HCT116 (cell line): ENCODE measurements around the gene RNF220. TPM values are rescaled to one million over a fixed set of nuclear protein-coding genes. Genes with fewer than 3 reads are reported as not detected.

Source experiments
- ATAC-seq: fragments of 200-7000 bp; cut with Tn5 transposase; 2 replicates; pipeline ENCODE4 v1.9.1; 2020; ENCODE audit warnings: mild to moderate bottlenecking, moderate library complexity
- BruUV-seq: library from RNA; stranded (reverse); fragments of 400-500 nt; replicated peaks from 2 replicates; lab custom pipeline; 2021; lab: Mats Ljungman, UMichigan
- CTCF ChIA-PET: fragments of 300-600 bp; sonication (Branson Sonifier 250); formaldehyde crosslinking; loops from one replicate; lab custom pipeline; 2021; ENCODE audit warnings: antibody characterized with exemption; lab: Charles Lee
- POLR2A ChIA-PET: fragments of 300-600, 350-600 bp; sonication (Branson Sonifier 250); formaldehyde crosslinking; loops from one replicate; lab custom pipeline; 2021; ENCODE audit warnings: antibody characterized with exemption; lab: Charles Lee
- RAD21 ChIA-PET, 2 experiments: fragments of 300-600 bp; sonication (Branson Sonifier 250); formaldehyde crosslinking; loops; one replicate each; lab custom pipeline; 2023; ENCODE audit warnings: low total read pairs in 2 of 2; ENCODE audit not compliant: uncharacterized antibody in 2 of 2, unreplicated experiment in 2 of 2, low non-redundant PET in 1 of 2; lab: Charles Lee
- DNase-seq: peaks from one replicate; pipeline ENCODE4 v3.0.0-alpha.2; 2010; ENCODE audit warnings: low read depth, low spot score
- H2AFZ ChIP-seq: fragments of 200-600 bp; shearing (Covaris generic), sonication (generic); 2 replicates; pipeline ENCODE4 v1.6.1; 2017; ENCODE audit warnings: low read depth, mixed run types, mixed read lengths, antibody characterized with exemption, low read length; ENCODE audit not compliant: poor library complexity, severe bottlenecking
- H3K27ac ChIP-seq: 2 replicates; pipeline ENCODE4 v1.5.1; 2012; ENCODE audit warnings: low read depth, low read length
- H3K27me3 ChIP-seq: fragments of 200-600 bp; sonication (generic); 2 replicates; pipeline ENCODE4 v1.6.1; 2016; ENCODE audit warnings: mixed run types, low read length, mixed read lengths; ENCODE audit not compliant: insufficient read depth
- H3K36me3 ChIP-seq, 2 experiments: fragments of 200-500 bp in 1 of 2; fragments of 200-600 bp in 1 of 2; sonication (Bioruptor generic) in 1 of 2; sonication (generic) in 1 of 2; 2 replicates each; pipeline versions ENCODE4 v1.5.1 to v1.6.1; 2014 to 2016; ENCODE audit warnings: low read length in 2 of 2, inconsistent platforms in 1 of 2, mixed read lengths in 1 of 2, mixed run types in 1 of 2; ENCODE audit not compliant: insufficient read depth in 2 of 2, control insufficient read depth in 1 of 2
- H3K4me1 ChIP-seq, 2 experiments: fragments of 200-600 bp in 1 of 2; sonication (generic) in 1 of 2; 2 replicates each; pipeline versions ENCODE4 v1.5.1 to v1.6.1; 2012 to 2017; ENCODE audit warnings: low read length in 2 of 2, inconsistent platforms in 1 of 2, mild to moderate bottlenecking in 1 of 2, mixed read lengths in 1 of 2, mixed run types in 1 of 2, moderate library complexity in 1 of 2; ENCODE audit not compliant: insufficient read depth in 2 of 2, control insufficient read depth in 1 of 2
- H3K4me2 ChIP-seq: fragments of 200-600 bp; sonication (generic); 2 replicates; pipeline ENCODE4 v1.6.1; 2017; ENCODE audit warnings: mixed run types, low read length, mixed read lengths
- H3K4me3 ChIP-seq, 2 experiments: fragments of 200-600 bp in 1 of 2; sonication (generic) in 1 of 2; replicated peaks in 1 of 2; 2 replicates each; pipeline ENCODE4 v1.5.1; 2011 to 2016; ENCODE audit warnings: low read length in 2 of 2, control low read depth in 1 of 2, low read depth in 1 of 2, mild to moderate bottlenecking in 1 of 2, mixed read lengths in 1 of 2, mixed run types in 1 of 2
- H3K79me2 ChIP-seq: fragments of 200-600 bp; sonication (generic); 2 replicates; pipeline ENCODE4 v1.6.1; 2017; ENCODE audit warnings: mild to moderate bottlenecking, mixed run types, low read length, moderate library complexity, mixed read lengths; ENCODE audit not compliant: insufficient read depth
- H3K9ac ChIP-seq: fragments of 200-600 bp; sonication (generic); 2 replicates; pipeline ENCODE4 v1.6.1; 2016; ENCODE audit warnings: low read length, mixed read lengths
- H3K9me2 ChIP-seq: fragments of 200-600 bp; sonication (generic), shearing (Covaris generic); 2 replicates; pipeline ENCODE4 v1.6.1; 2017; ENCODE audit warnings: mixed run types, mild to moderate bottlenecking, moderate library complexity; ENCODE audit not compliant: insufficient read depth
- H3K9me3 ChIP-seq, 2 experiments: fragments of 200-500 bp in 1 of 2; fragments of 200-600 bp in 1 of 2; sonication (Bioruptor generic) in 1 of 2; sonication (generic) in 1 of 2; 2 replicates each; pipeline ENCODE4 v1.6.1; 2014 to 2017; ENCODE audit warnings: low read length in 2 of 2, mixed read lengths in 2 of 2, inconsistent platforms in 1 of 2, low read depth in 1 of 2, mild to moderate bottlenecking in 1 of 2, mixed run types in 1 of 2, moderate library complexity in 1 of 2; ENCODE audit not compliant: control insufficient read depth in 1 of 2, insufficient read depth in 1 of 2
- H4K20me1 ChIP-seq: fragments of 200-600 bp; sonication (generic), shearing (Covaris generic); 2 replicates; pipeline ENCODE4 v1.6.1; 2017; ENCODE audit warnings: mixed run types, mild to moderate bottlenecking, moderate library complexity; ENCODE audit not compliant: insufficient read depth
- CEBPB ChIP-seq: IDR thresholded peaks from 2 replicates; pipeline ENCODE4 v1.6.1; 2012; ENCODE audit warnings: low read depth
- EGR1 ChIP-seq: IDR thresholded peaks from 2 replicates; pipeline ENCODE4 v1.6.1; 2012; ENCODE audit warnings: low read depth
- EZH2 ChIP-seq: fragments of 200-600 bp; sonication (generic); IDR thresholded peaks from 2 replicates; pipeline ENCODE4 v1.6.1; 2017; ENCODE audit warnings: antibody characterized with exemption, mixed run types
- EZH2phosphoT487 ChIP-seq: fragments of 200-600 bp; IDR thresholded peaks from 2 replicates; pipeline ENCODE4 v1.6.1; 2018; ENCODE audit warnings: antibody characterized with exemption, borderline replicate concordance
- JUND ChIP-seq: IDR thresholded peaks from 2 replicates; pipeline ENCODE4 v1.6.1; 2012
- MAX ChIP-seq: IDR thresholded peaks from 2 replicates; pipeline ENCODE4 v1.6.1; 2012
- RAD21 ChIP-seq: IDR thresholded peaks from 2 replicates; pipeline ENCODE4 v1.6.1; 2012; ENCODE audit warnings: low read depth, mild to moderate bottlenecking
- SIN3A ChIP-seq: IDR thresholded peaks from 2 replicates; pipeline ENCODE4 v1.6.1; 2012; ENCODE audit warnings: low read depth
- SP1 ChIP-seq: IDR thresholded peaks from 2 replicates; pipeline ENCODE4 v1.6.1; 2012; ENCODE audit warnings: low read depth
- SRF ChIP-seq: IDR thresholded peaks from 2 replicates; pipeline ENCODE4 v1.6.1; 2012; ENCODE audit warnings: low read depth
- TCF7L2 ChIP-seq: IDR thresholded peaks from 2 replicates; pipeline ENCODE4 v1.7.0; 2011; ENCODE audit warnings: borderline replicate concordance, inconsistent platforms; ENCODE audit not compliant: insufficient read depth, insufficient read length; ENCODE audit errors: extremely low read depth
- ZFX ChIP-seq: fragments of 450-650 bp; IDR thresholded peaks from 2 replicates; pipeline ENCODE4 v1.6.1; 2017
- ZNF274 ChIP-seq: fragments of 200-500 bp; sonication (Bioruptor generic); IDR thresholded peaks from 2 replicates; pipeline ENCODE4 v1.6.1; 2014; ENCODE audit warnings: mild to moderate bottlenecking, low read depth, low read length, inconsistent platforms
- intact Hi-C: fragments of 100-400 bp; cut with micrococcal nuclease; formaldehyde crosslinking; loops from 2 replicates; pipeline ENCODE4 v1.10.0; 2022
- total RNA-seq: library from RNA; stranded (reverse); gene quantifications from one replicate; pipeline ENCODE4 v1.2.1, GENCODE V29; 2021; ENCODE audit not compliant: unreplicated experiment
- TF ChIP-seq, protein P1 (sequence below): IDR thresholded peaks from 2 replicates; pipeline ENCODE4 v1.6.1; 2011; ENCODE audit warnings: mild to moderate bottlenecking, low read length, moderate library complexity; ENCODE audit not compliant: insufficient replicate concordance; ENCODE audit errors: extremely low read depth
- TF ChIP-seq, protein P2 (sequence below): IDR thresholded peaks from 2 replicates; pipeline ENCODE4 v1.6.1; 2012; ENCODE audit warnings: low read depth
- TF ChIP-seq, protein P3 (sequence below): IDR thresholded peaks from 2 replicates; pipeline ENCODE4 v1.6.1; 2012
- TF ChIP-seq, protein P4 (sequence below), 3 experiments: fragments of 200-600 bp in 1 of 3; sonication (generic) in 1 of 3; IDR thresholded peaks in 2 of 3; conservative IDR thresholded peaks in 1 of 3; 2 replicates each; pipeline ENCODE4 v1.5.1; 2012 to 2017; ENCODE audit warnings: low read depth in 2 of 3, low read length in 2 of 3, antibody characterized with exemption in 1 of 3, borderline replicate concordance in 1 of 3, control low read depth in 1 of 3, mild to moderate bottlenecking in 1 of 3, mixed read lengths in 1 of 3, mixed run types in 1 of 3, moderate library complexity in 1 of 3; ENCODE audit not compliant: insufficient read depth in 1 of 3

Gene RNF220
- total RNA-seq, 1 experiment from 2014 or later = 84.5 TPM

- H3K79me2 ChIP-seq = no peaks in the 10 kb centered on the region
- TF ChIP-seq RAD21 = no peak
- TF ChIP-seq, protein P1, sequence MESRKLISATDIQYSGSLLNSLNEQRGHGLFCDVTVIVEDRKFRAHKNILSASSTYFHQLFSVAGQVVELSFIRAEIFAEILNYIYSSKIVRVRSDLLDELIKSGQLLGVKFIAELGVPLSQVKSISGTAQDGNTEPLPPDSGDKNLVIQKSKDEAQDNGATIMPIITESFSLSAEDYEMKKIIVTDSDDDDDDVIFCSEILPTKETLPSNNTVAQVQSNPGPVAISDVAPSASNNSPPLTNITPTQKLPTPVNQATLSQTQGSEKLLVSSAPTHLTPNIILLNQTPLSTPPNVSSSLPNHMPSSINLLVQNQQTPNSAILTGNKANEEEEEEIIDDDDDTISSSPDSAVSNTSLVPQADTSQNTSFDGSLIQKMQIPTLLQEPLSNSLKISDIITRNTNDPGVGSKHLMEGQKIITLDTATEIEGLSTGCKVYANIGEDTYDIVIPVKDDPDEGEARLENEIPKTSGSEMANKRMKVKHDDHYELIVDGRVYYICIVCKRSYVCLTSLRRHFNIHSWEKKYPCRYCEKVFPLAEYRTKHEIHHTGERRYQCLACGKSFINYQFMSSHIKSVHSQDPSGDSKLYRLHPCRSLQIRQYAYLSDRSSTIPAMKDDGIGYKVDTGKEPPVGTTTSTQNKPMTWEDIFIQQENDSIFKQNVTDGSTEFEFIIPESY = no peak
- TF ChIP-seq JUND = no peak
- TF ChIP-seq, protein P2, sequence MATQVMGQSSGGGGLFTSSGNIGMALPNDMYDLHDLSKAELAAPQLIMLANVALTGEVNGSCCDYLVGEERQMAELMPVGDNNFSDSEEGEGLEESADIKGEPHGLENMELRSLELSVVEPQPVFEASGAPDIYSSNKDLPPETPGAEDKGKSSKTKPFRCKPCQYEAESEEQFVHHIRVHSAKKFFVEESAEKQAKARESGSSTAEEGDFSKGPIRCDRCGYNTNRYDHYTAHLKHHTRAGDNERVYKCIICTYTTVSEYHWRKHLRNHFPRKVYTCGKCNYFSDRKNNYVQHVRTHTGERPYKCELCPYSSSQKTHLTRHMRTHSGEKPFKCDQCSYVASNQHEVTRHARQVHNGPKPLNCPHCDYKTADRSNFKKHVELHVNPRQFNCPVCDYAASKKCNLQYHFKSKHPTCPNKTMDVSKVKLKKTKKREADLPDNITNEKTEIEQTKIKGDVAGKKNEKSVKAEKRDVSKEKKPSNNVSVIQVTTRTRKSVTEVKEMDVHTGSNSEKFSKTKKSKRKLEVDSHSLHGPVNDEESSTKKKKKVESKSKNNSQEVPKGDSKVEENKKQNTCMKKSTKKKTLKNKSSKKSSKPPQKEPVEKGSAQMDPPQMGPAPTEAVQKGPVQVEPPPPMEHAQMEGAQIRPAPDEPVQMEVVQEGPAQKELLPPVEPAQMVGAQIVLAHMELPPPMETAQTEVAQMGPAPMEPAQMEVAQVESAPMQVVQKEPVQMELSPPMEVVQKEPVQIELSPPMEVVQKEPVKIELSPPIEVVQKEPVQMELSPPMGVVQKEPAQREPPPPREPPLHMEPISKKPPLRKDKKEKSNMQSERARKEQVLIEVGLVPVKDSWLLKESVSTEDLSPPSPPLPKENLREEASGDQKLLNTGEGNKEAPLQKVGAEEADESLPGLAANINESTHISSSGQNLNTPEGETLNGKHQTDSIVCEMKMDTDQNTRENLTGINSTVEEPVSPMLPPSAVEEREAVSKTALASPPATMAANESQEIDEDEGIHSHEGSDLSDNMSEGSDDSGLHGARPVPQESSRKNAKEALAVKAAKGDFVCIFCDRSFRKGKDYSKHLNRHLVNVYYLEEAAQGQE = no peak
- TF ChIP-seq CEBPB = no peak
- TF ChIP-seq MAX = no peak
- TF ChIP-seq, protein P3, sequence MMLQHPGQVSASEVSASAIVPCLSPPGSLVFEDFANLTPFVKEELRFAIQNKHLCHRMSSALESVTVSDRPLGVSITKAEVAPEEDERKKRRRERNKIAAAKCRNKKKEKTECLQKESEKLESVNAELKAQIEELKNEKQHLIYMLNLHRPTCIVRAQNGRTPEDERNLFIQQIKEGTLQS = no peak
- no peak for TF ChIP-seq SP1
- no peak for TF ChIP-seq ZNF274
- no peak for TF ChIP-seq EZH2
- TF ChIP-seq ZFX = no peak
- TF ChIP-seq EGR1 = no peak
- no peak for TF ChIP-seq EZH2phosphoT487
- no peak for TF ChIP-seq TCF7L2
- TF ChIP-seq, protein P4, sequence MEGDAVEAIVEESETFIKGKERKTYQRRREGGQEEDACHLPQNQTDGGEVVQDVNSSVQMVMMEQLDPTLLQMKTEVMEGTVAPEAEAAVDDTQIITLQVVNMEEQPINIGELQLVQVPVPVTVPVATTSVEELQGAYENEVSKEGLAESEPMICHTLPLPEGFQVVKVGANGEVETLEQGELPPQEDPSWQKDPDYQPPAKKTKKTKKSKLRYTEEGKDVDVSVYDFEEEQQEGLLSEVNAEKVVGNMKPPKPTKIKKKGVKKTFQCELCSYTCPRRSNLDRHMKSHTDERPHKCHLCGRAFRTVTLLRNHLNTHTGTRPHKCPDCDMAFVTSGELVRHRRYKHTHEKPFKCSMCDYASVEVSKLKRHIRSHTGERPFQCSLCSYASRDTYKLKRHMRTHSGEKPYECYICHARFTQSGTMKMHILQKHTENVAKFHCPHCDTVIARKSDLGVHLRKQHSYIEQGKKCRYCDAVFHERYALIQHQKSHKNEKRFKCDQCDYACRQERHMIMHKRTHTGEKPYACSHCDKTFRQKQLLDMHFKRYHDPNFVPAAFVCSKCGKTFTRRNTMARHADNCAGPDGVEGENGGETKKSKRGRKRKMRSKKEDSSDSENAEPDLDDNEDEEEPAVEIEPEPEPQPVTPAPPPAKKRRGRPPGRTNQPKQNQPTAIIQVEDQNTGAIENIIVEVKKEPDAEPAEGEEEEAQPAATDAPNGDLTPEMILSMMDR (IDR thresholded peaks at IDR 0.05 in 2 of 3, conservative IDR thresholded peaks at IDR 0.05 in 1 of 3; ENCODE audit: borderline replicate concordance in 1 of 3, insufficient read depth in 1 of 3, low read depth in 2 of 3, low read length in 2 of 3) = no peak
- TF ChIP-seq SIN3A = no peak
- TF ChIP-seq SRF = no peak
- H3K27ac ChIP-seq = no peak overlapping the region
- ChIA-PET POLR2A (no interaction called here), RAD21 (no interaction called here), CTCF (no interaction called here)
- H3K36me3 ChIP-seq = no peaks in the 10 kb centered on the region
- no peak overlapping the region for H2AFZ ChIP-seq
- H3K27me3 ChIP-seq = 0 out of 2 replicates have a peak, but pooled peaks cover 5% of the 10 kb centered on the region
- ATAC-seq = no peak
- DNase-seq = no peak
- H3K4me3 ChIP-seq = no peak overlapping the region
- H3K9ac ChIP-seq = no peak overlapping the region
- no peaks in the 10 kb centered on the region for H3K9me3 ChIP-seq
- H3K4me2 ChIP-seq = no peak overlapping the region
- intact Hi-C loops = no loop called here
- no TSS peak for BruUV-seq
- peaks cover 0 to 2% of the 10 kb centered on the region in 2 experiments; a peak in 1 of 4 replicates for H3K4me1 ChIP-seq
- H4K20me1 ChIP-seq = no peaks in the 10 kb centered on the region
- no peaks in the 10 kb centered on the region for H3K9me2 ChIP-seq
Observed at GRCh38 chr1:44433209-44433608, 28.2 kb downstream of the RNF220 start.
